OCI-LY3 (cell line): Measurements from ENCODE around the gene LCNL1.

ENCODE experiments used
- H2AFZ ChIP-seq: fragments of 200-600, 300-600 bp; shearing (Covaris generic); 2 replicates; pipeline ENCODE4 v1.6.0; 2014; ENCODE audit warnings: antibody characterized with exemption, low read depth, low read length
- H3K27ac ChIP-seq: fragments of 200-600, 300-600 bp; sonication (generic); 2 replicates; pipeline ENCODE4 v1.5.1; 2014; ENCODE audit warnings: mild to moderate bottlenecking, low read length, moderate library complexity, mixed read lengths
- H3K27me3 ChIP-seq: fragments of 200-600, 300-600 bp; sonication (generic); 2 replicates; pipeline ENCODE4 v1.6.1; 2014; ENCODE audit warnings: low read depth, low read length, mixed read lengths
- H3K36me3 ChIP-seq: fragments of 200-600, 300-600 bp; sonication (generic); replicated peaks from 2 replicates; pipeline ENCODE3; 2014; ENCODE audit warnings: low read depth, low read length, mixed read lengths
- H3K4me1 ChIP-seq: fragments of 300-600, 200-600 bp; sonication (generic); 2 replicates; pipeline ENCODE4 v1.6.1; 2014; ENCODE audit warnings: low read length, mixed read lengths
- H3K4me2 ChIP-seq: fragments of 200-600, 300-600 bp; sonication (generic); 2 replicates; pipeline ENCODE4 v1.6.1; 2014; ENCODE audit warnings: low read length, mixed read lengths
- H3K4me3 ChIP-seq: fragments of 300-600, 200-600 bp; sonication (generic); 2 replicates; pipeline ENCODE4 v1.5.1; 2014; ENCODE audit warnings: antibody characterized with exemption, mild to moderate bottlenecking, low read length, moderate library complexity
- H3K79me2 ChIP-seq: fragments of 300-600, 200-600 bp; shearing (Covaris generic); 2 replicates; pipeline ENCODE4 v1.6.1; 2014; ENCODE audit warnings: mild to moderate bottlenecking, low read length, mixed read lengths
- H3K9ac ChIP-seq: fragments of 300-600, 200-600 bp; shearing (Covaris generic); 2 replicates; pipeline ENCODE4 v1.6.0; 2014; ENCODE audit warnings: mild to moderate bottlenecking, low read length, moderate library complexity
- H3K9me3 ChIP-seq: fragments of 200-600, 300-600 bp; shearing (Covaris generic); 2 replicates; pipeline ENCODE4 v1.6.1; 2014; ENCODE audit warnings: low read length, mixed read lengths; ENCODE audit not compliant: insufficient read depth
- H4K20me1 ChIP-seq: fragments of 200-600, 300-600 bp; sonication (generic); 2 replicates; pipeline ENCODE4 v1.6.1; 2016; ENCODE audit warnings: low read length, mixed read lengths; ENCODE audit not compliant: insufficient read depth
- EZH2phosphoT487 ChIP-seq: fragments of 200-600 bp; shearing (Covaris generic); IDR thresholded peaks from 2 replicates; pipeline ENCODE4 v1.6.1; 2018; ENCODE audit warnings: antibody characterized with exemption, mixed run types, low read depth
- TF ChIP-seq, protein P1 (sequence below): fragments of 200-600, 300-600 bp; sonication (generic); IDR thresholded peaks from 2 replicates; pipeline ENCODE4 v1.5.1; 2014; ENCODE audit warnings: antibody characterized with exemption, low read length, low read depth

LCNL1 gene

DNA sequence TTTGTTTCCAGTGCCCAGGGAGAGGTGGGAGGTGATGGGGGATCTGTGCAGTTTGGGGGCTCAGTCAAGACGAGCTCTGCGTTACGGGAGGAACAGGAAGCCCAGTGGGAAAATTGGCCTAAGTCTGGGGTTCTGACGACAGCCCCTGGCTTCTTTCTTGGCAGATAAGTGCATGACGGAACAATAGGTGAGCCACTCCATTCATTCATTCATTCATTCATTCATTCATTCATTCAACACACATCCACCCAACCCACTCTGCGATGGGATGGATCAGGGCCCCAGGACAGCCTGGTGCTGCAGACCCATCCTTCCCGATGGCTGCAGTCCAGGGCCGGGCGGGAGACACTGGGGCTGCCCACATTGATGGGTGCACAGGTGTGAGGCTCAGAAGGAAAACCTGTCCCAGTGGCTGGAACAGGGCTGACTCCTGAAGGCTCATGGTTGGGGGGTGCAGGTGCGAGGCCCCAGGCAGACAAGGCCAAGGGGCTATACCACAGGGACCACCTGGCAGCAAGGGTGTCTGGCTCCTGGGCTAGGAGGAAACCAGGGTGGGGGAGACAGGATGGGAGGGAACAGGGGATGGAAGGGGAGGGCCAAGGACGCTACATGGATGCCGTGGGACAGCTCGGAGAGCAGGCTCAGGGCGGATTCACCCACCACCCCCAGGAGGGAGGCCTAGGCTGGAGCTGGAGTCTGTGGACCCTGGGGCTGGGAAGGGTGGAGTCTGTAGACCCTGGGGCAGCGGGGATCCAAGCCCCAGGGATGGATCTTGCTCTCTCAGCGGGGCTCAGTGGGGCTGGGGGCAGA, 1.9 kb upstream of the LCNL1 start:
- H3K4me1 ChIP-seq: no peaks in the 10 kb centered on the region
- no peak overlapping the region for H3K4me3 ChIP-seq
- H4K20me1 ChIP-seq: no peaks in the 10 kb centered on the region
- H3K9ac ChIP-seq: no peak overlapping the region
- H3K27ac ChIP-seq: no peak overlapping the region
- TF ChIP-seq, protein P1, sequence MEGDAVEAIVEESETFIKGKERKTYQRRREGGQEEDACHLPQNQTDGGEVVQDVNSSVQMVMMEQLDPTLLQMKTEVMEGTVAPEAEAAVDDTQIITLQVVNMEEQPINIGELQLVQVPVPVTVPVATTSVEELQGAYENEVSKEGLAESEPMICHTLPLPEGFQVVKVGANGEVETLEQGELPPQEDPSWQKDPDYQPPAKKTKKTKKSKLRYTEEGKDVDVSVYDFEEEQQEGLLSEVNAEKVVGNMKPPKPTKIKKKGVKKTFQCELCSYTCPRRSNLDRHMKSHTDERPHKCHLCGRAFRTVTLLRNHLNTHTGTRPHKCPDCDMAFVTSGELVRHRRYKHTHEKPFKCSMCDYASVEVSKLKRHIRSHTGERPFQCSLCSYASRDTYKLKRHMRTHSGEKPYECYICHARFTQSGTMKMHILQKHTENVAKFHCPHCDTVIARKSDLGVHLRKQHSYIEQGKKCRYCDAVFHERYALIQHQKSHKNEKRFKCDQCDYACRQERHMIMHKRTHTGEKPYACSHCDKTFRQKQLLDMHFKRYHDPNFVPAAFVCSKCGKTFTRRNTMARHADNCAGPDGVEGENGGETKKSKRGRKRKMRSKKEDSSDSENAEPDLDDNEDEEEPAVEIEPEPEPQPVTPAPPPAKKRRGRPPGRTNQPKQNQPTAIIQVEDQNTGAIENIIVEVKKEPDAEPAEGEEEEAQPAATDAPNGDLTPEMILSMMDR: no peak
- no peak for TF ChIP-seq EZH2phosphoT487
- no peaks in the 10 kb centered on the region for H3K9me3 ChIP-seq
- no peak overlapping the region for H2AFZ ChIP-seq
- no peaks in the 10 kb centered on the region for H3K36me3 ChIP-seq
- no peaks in the 10 kb centered on the region for H3K79me2 ChIP-seq
- no peaks in the 10 kb centered on the region for H3K27me3 ChIP-seq
- H3K4me2 ChIP-seq: no peak overlapping the region

DNA sequence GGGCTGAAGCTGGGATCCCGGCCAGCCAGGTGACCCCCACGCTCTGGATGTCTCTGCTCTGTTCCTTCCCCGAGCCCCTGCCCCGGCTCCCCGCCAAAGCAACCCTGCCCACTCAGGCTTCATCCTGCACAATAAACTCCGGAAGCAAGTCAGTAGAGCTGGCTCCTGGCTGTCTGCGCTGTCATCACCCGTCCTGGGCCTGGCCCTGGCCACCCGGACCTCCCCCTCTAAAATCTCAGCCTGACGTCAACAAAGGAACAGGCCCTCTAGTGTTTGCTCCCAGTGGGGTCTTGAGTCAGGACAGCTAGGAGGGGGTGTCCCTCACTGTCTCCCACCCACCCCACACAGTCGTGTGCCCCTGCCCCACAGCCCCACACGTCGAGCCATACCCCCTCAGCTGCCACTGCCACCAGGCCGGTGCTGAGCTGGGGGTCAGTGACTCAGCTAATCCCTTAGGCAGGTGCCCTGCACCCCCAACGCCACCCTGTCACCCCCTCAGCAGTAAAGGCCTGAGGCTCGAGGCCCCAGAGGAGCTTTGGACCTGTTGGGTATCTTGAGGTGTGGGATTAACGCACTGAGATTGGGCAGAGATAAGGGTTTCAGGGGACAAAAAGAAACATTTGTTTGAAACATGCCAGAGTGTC, 1.1 kb upstream of the LCNL1 start:
- no peak overlapping the region for H3K9ac ChIP-seq
- H3K4me2 ChIP-seq: no peak overlapping the region
- no peaks in the 10 kb centered on the region for H3K79me2 ChIP-seq
- H4K20me1 ChIP-seq: no peaks in the 10 kb centered on the region
- TF ChIP-seq EZH2phosphoT487: no peak
- TF ChIP-seq, protein P1: no peak
- H2AFZ ChIP-seq: no peak overlapping the region
- no peak overlapping the region for H3K4me3 ChIP-seq
- no peaks in the 10 kb centered on the region for H3K36me3 ChIP-seq
- no peak overlapping the region for H3K27ac ChIP-seq
- no peaks in the 10 kb centered on the region for H3K27me3 ChIP-seq
- H3K4me1 ChIP-seq: no peaks in the 10 kb centered on the region
- no peaks in the 10 kb centered on the region for H3K9me3 ChIP-seq

DNA sequence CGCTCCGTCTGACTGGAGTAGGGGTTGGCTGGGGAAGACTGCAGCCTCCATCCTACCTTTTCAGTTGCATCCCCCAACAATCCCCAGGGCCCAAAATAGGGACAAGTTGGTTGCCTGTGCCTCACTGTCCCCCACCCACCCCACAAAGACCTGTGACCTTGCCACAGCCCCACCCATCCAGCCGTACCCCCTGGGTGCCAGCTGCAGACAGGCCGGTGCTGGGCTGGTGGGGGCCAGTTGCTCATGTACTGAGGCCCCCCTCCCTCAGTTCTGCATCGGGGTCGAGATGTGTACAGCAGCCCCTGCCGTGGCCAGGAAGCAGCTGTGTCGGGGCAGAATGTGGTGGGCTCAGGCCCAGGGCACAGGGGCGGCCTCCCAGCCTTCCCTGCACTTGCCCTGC, 374 bp downstream of the LCNL1 start:
- Histone ChIP-seq H4K20me1 (no peaks in the 10 kb centered on the region), H3K4me3 (no peak overlapping the region), H3K27ac (no peak overlapping the region), H3K27me3 (no peaks in the 10 kb centered on the region), H3K9ac (no peak overlapping the region), H3K36me3 (no peaks in the 10 kb centered on the region), H3K4me1 (no peaks in the 10 kb centered on the region), H3K4me2 (no peak overlapping the region), H3K79me2 (no peaks in the 10 kb centered on the region), H2AFZ (no peak overlapping the region), H3K9me3 (no peaks in the 10 kb centered on the region)
- TF ChIP-seq, protein P1: no peak
- no peak for TF ChIP-seq EZH2phosphoT487

DNA sequence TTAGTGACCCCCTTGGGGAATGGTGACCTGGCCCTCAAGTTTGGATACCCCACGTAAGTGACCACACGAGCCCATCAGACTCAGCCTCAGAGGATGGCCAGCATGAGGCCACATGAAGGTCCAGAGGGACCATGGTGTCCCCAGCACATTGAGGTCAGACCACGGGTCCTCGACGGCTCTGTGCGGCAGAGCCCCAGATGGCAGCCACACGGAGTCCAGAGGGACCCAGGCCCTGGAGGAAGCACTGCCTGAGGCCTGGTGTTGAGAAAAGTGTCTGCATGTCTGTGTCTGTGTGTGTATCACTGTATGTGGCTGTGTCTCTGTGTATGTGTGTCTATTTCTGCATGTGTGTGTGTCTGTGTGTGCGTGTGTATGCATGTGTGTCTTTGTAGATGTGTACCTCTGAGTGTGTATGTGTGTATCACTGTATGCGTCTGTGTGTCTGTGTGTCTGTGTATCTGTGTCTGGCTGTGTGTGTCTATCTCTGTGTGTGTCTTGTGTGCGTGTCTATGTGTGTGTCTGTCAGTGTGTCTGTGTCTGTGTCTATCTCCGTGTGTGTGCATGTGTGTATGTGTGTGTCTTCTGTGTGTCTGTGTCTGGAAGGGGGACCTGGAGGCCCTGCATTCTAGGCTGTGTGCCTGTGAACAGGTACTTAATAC, 992 bp downstream of the LCNL1 start:
- TF ChIP-seq, protein P1: no peak
- TF ChIP-seq EZH2phosphoT487: no peak
- H3K27ac ChIP-seq: no peak overlapping the region
- H4K20me1 ChIP-seq: no peaks in the 10 kb centered on the region
- H3K4me3 ChIP-seq: no peak overlapping the region
- H3K36me3 ChIP-seq: no peaks in the 10 kb centered on the region
- no peak overlapping the region for H3K4me2 ChIP-seq
- H3K27me3 ChIP-seq: no peaks in the 10 kb centered on the region
- H3K9me3 ChIP-seq: no peaks in the 10 kb centered on the region
- no peak overlapping the region for H2AFZ ChIP-seq
- no peak overlapping the region for H3K9ac ChIP-seq
- H3K4me1 ChIP-seq: no peaks in the 10 kb centered on the region
- no peaks in the 10 kb centered on the region for H3K79me2 ChIP-seq
